GM21825 (cell line): ENCODE measurements around the gene ACVRL1.

Source experiments
- ATAC-seq: cut with Tn5 transposase; IDR thresholded peaks from one replicate; pipeline ENCODE4 v1.9.1; 2021; ENCODE audit warnings: mild to moderate bottlenecking, moderate library complexity; ENCODE audit not compliant: unreplicated experiment

The ACVRL1 gene

GRCh38 chr12:51907083-51907855 is at the start of gene ACVRL1:
Gene ACVRL1 (plus strand): TSS chr12:51907504. CDS start chr12:51912475, 4,971 bp downstream.
- ATAC-seq: no peak

- no peak for ATAC-seq
Observed at GRCh38 chr12:51860986-51861385, 46.3 kb upstream of the ACVRL1 start.

- ATAC-seq: no peak
Observed at GRCh38 chr12:51862947-51863346, 44.4 kb upstream of the ACVRL1 start.

- ATAC-seq: no peak
Observed at GRCh38 chr12:51863363-51863932, 43.9 kb upstream of the ACVRL1 start.

- no peak for ATAC-seq
Observed at GRCh38 chr12:51863933-51864832, 43.1 kb upstream of the ACVRL1 start.

- ATAC-seq: no peak
Observed at GRCh38 chr12:51864833-51865670, 42.3 kb upstream of the ACVRL1 start.

GRCh38 chr12:51865757-51866270 is 41.5 kb upstream of the ACVRL1 start:
- no peak for ATAC-seq

GRCh38 chr12:51866324-51866723 is 41.0 kb upstream of the ACVRL1 start:
- no peak for ATAC-seq

GRCh38 chr12:51866762-51867161 is 40.5 kb upstream of the ACVRL1 start:
- no peak for ATAC-seq

GRCh38 chr12:51867371-51867770 is 39.9 kb upstream of the ACVRL1 start:
- ATAC-seq: no peak

- ATAC-seq: no peak
Observed at GRCh38 chr12:51867796-51868428, 39.4 kb upstream of the ACVRL1 start.

- ATAC-seq: no peak
Observed at GRCh38 chr12:51868821-51869495, 38.3 kb upstream of the ACVRL1 start.

- no peak for ATAC-seq
Observed at GRCh38 chr12:51869496-51869865, 37.8 kb upstream of the ACVRL1 start.

GRCh38 chr12:51869931-51870330 is 37.4 kb upstream of the ACVRL1 start:
- ATAC-seq: no peak

- ATAC-seq: no peak
Observed at GRCh38 chr12:51870504-51870903, 36.8 kb upstream of the ACVRL1 start.

GRCh38 chr12:51871126-51871525 is 36.2 kb upstream of the ACVRL1 start:
- ATAC-seq: no peak

GRCh38 chr12:51871918-51872688 is 35.2 kb upstream of the ACVRL1 start:
- ATAC-seq: no peak

GRCh38 chr12:51872689-51872981 is 34.7 kb upstream of the ACVRL1 start:
- ATAC-seq: no peak
